SU-DHL-6 (cell line): Measurements from ENCODE around the gene NAA10.
A peak's percentile ranks its signal among the peaks of the same experiment; 100 is the strongest.
"Not testable (repeated sequence)": the region's sequence is repeated elsewhere in the genome, so short reads cannot be mapped to it uniquely, and the experiment has no call there.

Experiments
- H2AFZ ChIP-seq: fragments of 200-600 bp; sonication (generic); 2 replicates; pipeline ENCODE4 v1.6.1; 2014; ENCODE audit warnings: low read depth, mild to moderate bottlenecking, moderate library complexity, mixed read lengths, antibody characterized with exemption, low read length; ENCODE audit not compliant: severe bottlenecking
- H3F3A ChIP-seq: fragments of 200-600 bp; shearing (Covaris generic); 2 replicates; pipeline ENCODE4 v1.6.0; 2016; ENCODE audit warnings: antibody characterized with exemption, mild to moderate bottlenecking; ENCODE audit not compliant: insufficient read depth
- H3K27ac ChIP-seq: fragments of 200-600 bp; sonication (generic); 2 replicates; pipeline ENCODE4 v1.5.1; 2016; ENCODE audit warnings: low read depth, mild to moderate bottlenecking, low read length, moderate library complexity, mixed read lengths
- H3K27me3 ChIP-seq: fragments of 200-600 bp; sonication (generic), shearing (Covaris generic); 2 replicates; pipeline ENCODE4 v1.6.0; 2014; ENCODE audit warnings: mild to moderate bottlenecking, low read length
- H3K36me3 ChIP-seq: fragments of 200-600 bp; sonication (generic); 2 replicates; pipeline ENCODE4 v1.6.1; 2014; ENCODE audit warnings: mild to moderate bottlenecking, low read length, mixed read lengths
- H3K4me2 ChIP-seq: fragments of 300-600, 200-600 bp; shearing (Covaris generic), sonication (generic); 2 replicates; pipeline ENCODE4 v1.6.0; 2014; ENCODE audit warnings: low read length, low read depth, mild to moderate bottlenecking; ENCODE audit not compliant: poor library complexity, severe bottlenecking
- H3K4me3 ChIP-seq: fragments of 200-600 bp; sonication (generic); 2 replicates; pipeline ENCODE4 v1.5.1; 2014; ENCODE audit warnings: antibody characterized with exemption, low read length, mild to moderate bottlenecking, mixed read lengths; ENCODE audit not compliant: insufficient read depth, poor library complexity, severe bottlenecking
- H3K79me2 ChIP-seq: fragments of 200-600 bp; sonication (generic); 2 replicates; pipeline ENCODE4 v1.6.1; 2014; ENCODE audit warnings: mild to moderate bottlenecking, low read length, moderate library complexity; ENCODE audit not compliant: insufficient read depth
- H3K9ac ChIP-seq: fragments of 200-600 bp; sonication (generic); 2 replicates; pipeline ENCODE4 v1.7.0; 2014; ENCODE audit warnings: mild to moderate bottlenecking, low read length
- H3K9me2 ChIP-seq: fragments of 200-600 bp; sonication (generic); replicated peaks from 2 replicates; pipeline ENCODE4 v1.6.1; 2014; ENCODE audit warnings: low read length; ENCODE audit not compliant: insufficient read depth
- H3K9me3 ChIP-seq: fragments of 200-600 bp; sonication (generic); 2 replicates; pipeline ENCODE4 v1.6.1; 2014; ENCODE audit warnings: low read length, mixed read lengths; ENCODE audit not compliant: insufficient read depth
- H4K20me1 ChIP-seq: fragments of 200-600 bp; sonication (generic); 2 replicates; pipeline ENCODE4 v1.6.1; 2014; ENCODE audit warnings: low read depth, mild to moderate bottlenecking, antibody characterized with exemption, low read length, moderate library complexity, mixed read lengths
- EZH2phosphoT487 ChIP-seq: fragments of 200-600 bp; sonication (generic), shearing (Covaris generic); conservative IDR thresholded peaks from 2 replicates; pipeline ENCODE4 v1.6.1; 2018; ENCODE audit warnings: mild to moderate bottlenecking, antibody characterized with exemption, low read length, moderate library complexity, mixed read lengths
- TF ChIP-seq, protein P1 (sequence below): fragments of 200-600 bp; sonication (generic); IDR thresholded peaks from one replicate; pipeline ENCODE4 v1.5.1; 2017; ENCODE audit warnings: antibody characterized with exemption, mild to moderate bottlenecking, low read length, moderate library complexity; ENCODE audit not compliant: insufficient read depth, poor library complexity, severe bottlenecking

NAA10 gene

DNA sequence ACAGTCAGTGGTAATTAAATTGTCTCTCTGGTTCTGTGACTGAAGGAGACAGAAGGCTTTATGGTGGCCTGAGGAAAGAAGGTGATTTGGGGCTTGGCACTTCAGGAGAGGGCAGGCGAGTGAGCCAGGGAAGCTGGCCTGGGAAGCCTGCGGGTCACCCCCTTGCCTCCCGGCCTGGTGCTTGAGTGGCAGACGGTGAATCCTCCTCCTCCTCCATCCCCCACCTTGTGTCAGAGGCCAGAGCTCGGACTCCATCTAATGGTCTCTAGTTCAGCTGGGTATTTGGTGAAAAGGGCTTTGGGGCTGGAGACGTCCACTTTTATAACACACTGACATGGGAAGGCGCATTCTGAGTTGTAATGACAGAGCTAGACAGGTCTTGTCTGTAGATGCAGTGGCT lies 46.4 kb upstream of the NAA10 start:
- H3K27ac ChIP-seq, result no peak overlapping the region
- no peak overlapping the region for H3K9ac ChIP-seq
- H3K4me3 ChIP-seq, result no peak overlapping the region
- no peaks in the 10 kb centered on the region for H3F3A ChIP-seq
- no peak overlapping the region for H3K4me2 ChIP-seq
- H3K79me2 ChIP-seq, result no peaks in the 10 kb centered on the region
- no peaks in the 10 kb centered on the region for H3K9me3 ChIP-seq
- TF ChIP-seq EZH2phosphoT487, result no peak
- TF ChIP-seq, protein P1, sequence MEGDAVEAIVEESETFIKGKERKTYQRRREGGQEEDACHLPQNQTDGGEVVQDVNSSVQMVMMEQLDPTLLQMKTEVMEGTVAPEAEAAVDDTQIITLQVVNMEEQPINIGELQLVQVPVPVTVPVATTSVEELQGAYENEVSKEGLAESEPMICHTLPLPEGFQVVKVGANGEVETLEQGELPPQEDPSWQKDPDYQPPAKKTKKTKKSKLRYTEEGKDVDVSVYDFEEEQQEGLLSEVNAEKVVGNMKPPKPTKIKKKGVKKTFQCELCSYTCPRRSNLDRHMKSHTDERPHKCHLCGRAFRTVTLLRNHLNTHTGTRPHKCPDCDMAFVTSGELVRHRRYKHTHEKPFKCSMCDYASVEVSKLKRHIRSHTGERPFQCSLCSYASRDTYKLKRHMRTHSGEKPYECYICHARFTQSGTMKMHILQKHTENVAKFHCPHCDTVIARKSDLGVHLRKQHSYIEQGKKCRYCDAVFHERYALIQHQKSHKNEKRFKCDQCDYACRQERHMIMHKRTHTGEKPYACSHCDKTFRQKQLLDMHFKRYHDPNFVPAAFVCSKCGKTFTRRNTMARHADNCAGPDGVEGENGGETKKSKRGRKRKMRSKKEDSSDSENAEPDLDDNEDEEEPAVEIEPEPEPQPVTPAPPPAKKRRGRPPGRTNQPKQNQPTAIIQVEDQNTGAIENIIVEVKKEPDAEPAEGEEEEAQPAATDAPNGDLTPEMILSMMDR, result no peak
- no peaks in the 10 kb centered on the region for H3K36me3 ChIP-seq
- H2AFZ ChIP-seq, result no peak overlapping the region
- no peaks in the 10 kb centered on the region for H3K9me2 ChIP-seq
- H4K20me1 ChIP-seq, result no peaks in the 10 kb centered on the region
- no peaks in the 10 kb centered on the region for H3K27me3 ChIP-seq

DNA sequence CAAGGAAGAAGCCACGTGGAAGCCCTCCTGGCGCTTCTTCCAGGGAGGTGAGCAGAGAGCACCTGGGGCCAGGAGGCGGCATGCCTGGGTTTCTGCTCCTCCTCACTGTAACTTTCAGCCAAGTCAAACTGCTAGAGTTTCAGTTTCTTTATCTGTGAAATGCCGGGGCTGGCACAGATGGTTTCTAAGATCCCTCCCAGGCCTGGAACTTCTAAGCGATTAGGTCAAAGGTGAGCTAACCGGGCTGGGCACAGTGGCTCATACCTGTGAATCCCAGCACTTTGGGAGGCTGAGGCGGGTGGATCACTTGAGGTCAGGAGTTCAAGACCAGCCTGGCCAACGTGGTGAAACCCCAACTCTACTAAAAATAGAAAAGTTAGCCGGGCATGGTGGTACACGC lies 45.6 kb upstream of the NAA10 start:
- H3K79me2 ChIP-seq, H3K9ac ChIP-seq, H3K36me3 ChIP-seq, H4K20me1 ChIP-seq, H3K9me2 ChIP-seq, H3F3A ChIP-seq, H3K27me3 ChIP-seq, H3K4me2 ChIP-seq, H3K4me3 ChIP-seq, H3K27ac ChIP-seq, H3K9me3 ChIP-seq, H2AFZ ChIP-seq: not testable (repeated sequence)

DNA sequence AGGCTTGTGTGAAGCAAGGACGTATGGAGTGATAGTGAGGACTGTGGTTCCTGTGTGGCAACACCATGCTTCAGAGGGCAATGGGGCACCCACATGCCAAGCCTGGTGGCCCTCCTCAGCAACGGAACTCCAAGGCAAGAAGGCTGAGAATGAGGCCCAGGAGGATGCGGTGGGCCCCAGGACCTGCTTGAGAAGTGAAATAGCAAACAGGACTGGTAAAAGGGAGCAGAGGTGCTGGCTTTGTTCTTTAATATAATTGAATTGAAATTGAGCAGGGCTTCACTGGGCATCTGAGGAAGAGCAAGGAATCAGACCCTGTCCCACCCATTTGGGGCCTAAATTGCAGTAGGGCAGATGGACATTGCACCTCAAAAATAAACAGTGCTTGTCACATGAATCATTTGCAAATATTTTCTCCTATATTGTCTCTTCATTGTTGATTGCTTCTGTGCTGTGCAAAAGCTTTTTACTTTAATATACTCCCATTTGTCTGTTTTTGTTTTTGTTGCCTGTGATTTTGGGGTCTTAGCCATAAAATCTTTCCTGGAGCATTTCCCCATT lies 40.0 kb upstream of the NAA10 start:
- Histone ChIP-seq H3K36me3 (no peaks in the 10 kb centered on the region), H3K4me2 (no peak overlapping the region)

DNA sequence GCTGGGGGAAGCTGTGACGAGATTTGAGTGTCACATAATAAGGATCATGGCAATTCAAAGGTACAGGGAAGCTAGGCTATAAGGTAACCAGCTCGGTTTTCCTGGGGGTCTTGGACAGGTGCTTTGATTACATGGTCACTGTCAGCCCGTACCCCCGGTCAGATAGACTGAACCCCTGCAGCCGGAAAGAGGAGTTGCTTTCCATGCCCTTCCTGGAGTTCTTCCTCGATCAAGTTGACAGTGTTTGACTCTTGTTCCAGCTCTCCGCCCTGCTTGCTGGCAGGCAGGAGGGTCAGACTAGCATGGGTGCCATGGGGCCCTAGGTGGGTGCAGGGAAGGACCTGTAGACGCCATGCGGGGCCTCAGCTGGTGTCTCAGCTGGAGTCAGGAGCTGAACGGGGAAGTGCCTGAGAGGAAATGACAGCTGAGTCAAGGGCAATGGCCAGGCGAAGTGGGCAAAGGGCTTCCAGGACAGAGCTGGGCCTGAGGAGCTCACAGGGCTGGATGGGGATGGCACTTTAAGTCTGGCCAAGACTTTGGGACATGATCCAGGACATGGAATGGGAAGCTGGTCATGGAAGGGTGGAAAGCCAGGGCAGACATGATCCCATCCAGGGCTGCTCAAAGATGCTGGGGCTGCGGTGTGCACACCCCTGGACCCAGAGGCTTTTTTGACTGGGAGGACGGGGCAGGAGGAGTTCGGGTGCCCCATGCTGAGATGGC lies 39.3 kb upstream of the NAA10 start:
- Histone ChIP-seq H3K79me2 (peaks cover 23% of the 10 kb centered on the region), H3K4me2 (peak overlapping the region; percentile 64), H3K9me3 (no peaks in the 10 kb centered on the region), H3K4me3 (no peak overlapping the region), H3K9me2 (no peaks in the 10 kb centered on the region), H2AFZ (no peak overlapping the region), H3K27me3 (no peaks in the 10 kb centered on the region), H4K20me1 (no peaks in the 10 kb centered on the region), H3K27ac (no peak overlapping the region), H3K36me3 (no peaks in the 10 kb centered on the region), H3F3A (peaks cover 4% of the 10 kb centered on the region; the same call in 1 of the 2 replicates), H3K9ac (peak overlapping the region; percentile 100)
- no peak for TF ChIP-seq EZH2phosphoT487
- TF ChIP-seq, protein P1, result no peak

More for the DNA sequence above, 40.0 kb upstream of the NAA10 start:
- H3F3A ChIP-seq, result peaks cover 4% of the 10 kb centered on the region; the same call in 1 of the 2 replicates
- no peaks in the 10 kb centered on the region for H3K9me2 ChIP-seq
- H2AFZ ChIP-seq, result no peak overlapping the region
- peaks cover 17% of the 10 kb centered on the region for H3K79me2 ChIP-seq
- H3K9me3 ChIP-seq, result no peaks in the 10 kb centered on the region
- H3K9ac ChIP-seq, result no peak overlapping the region
- no peak overlapping the region for H3K4me3 ChIP-seq
- H3K27ac ChIP-seq, result no peak overlapping the region
- no peaks in the 10 kb centered on the region for H3K27me3 ChIP-seq
- no peak for TF ChIP-seq EZH2phosphoT487
- TF ChIP-seq, protein P1, result no peak
- no peaks in the 10 kb centered on the region for H4K20me1 ChIP-seq
